Measurements from ENCODE around the gene ABCC1.
"Not testable (repeated sequence)": the region's sequence is repeated elsewhere in the genome, so short reads cannot be mapped to it uniquely, and the experiment has no call there.

ABCC1 gene

DNA sequence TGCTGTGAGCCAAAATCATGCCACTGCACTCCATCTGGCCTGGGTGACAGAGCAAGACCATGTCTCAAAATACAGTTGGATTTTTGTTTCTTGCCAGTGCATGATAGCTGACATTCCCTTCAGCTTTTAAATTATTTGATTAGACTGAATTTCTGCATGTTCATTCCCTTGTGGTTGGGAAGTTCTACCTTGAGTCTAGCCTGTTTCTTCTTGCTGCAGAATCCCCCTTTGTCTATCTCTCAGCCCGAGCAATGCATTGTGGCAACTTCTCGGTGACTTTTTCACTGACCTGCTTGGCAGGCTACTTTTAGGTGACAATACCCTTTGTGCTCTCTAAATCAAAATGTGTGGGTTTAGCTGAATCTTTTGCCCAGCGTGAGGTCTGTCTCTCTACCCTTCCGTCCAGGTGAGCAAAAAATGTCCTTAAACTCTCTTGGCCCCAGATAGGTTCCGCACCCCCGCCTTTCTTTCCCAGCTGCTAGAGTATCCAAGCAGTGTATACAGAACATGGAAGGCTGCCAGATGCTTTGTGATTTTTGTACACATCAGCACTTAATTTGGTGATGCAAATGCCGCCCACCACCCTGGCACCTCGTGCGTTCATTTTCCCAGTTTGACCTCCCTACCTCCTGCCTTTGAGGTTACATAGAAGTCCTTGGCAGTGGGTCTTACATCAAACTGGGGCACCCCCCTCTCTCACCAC, 143.7 kb downstream of the ABCC1 start:
- no peak for DNase-seq

- DNase-seq, result no peak
Observed at GRCh38 chr16:16093628-16094332, 144.4 kb downstream of the ABCC1 start.

DNA sequence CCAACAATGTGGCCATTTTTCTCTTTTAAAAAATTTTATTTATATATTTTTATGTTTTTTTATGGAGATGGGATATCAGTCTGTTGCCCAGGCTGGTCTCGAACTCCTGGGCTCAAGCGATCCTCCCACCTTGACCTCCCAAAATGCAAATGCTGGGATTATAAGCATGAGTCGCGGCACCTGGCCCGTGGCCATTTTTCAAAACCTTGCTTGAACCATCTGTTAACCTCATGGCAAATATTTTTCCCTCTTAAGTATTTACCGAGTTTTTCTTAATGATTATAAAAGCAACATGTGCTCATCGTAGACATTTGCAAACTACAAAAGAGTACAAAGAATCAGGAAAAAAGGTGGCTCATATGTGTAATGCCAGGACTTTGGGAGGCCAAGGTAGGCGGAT, 146.2 kb downstream of the ABCC1 start:
- DNase-seq, result no peak

DNA sequence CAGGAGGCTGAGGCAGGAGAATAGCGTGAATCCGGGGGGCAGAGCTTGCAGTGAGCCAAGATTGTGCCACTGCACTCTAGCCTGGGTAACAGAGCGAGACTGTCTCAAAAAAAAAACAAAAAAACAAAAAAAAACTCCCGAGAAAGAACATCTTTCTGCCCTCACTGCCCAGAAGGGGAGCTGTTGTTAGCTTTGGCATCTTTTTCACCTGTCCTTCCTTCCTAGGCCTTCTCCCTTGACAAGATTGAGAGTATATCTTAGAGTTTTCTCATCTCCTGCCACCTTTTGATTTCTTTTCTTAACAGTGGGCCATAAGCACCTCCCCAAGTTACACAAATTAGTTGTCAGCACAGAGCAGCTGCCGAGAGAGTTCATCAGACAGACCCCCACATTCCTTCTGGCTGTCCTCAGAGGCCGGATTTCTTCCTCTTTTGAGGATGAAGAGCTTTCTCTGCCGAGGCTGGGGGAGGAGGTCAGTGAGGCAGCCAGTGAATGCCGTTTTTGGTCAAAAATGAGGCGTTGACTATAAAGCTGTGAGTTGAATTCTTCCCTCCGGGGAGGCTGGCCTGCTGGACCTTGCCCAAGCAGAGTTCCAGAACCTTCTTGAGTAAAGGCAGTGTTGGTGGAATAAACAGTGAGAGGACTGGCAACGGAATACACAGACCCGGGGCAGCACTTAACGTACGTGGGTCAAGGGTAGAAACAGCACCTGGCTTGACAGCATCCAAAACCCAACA, 146.9 kb downstream of the ABCC1 start:
- DNase-seq, result no peak

GRCh38 chr16:16096858-16097213, 147.4 kb downstream of the ABCC1 start:
- no peak for DNase-seq

DNA sequence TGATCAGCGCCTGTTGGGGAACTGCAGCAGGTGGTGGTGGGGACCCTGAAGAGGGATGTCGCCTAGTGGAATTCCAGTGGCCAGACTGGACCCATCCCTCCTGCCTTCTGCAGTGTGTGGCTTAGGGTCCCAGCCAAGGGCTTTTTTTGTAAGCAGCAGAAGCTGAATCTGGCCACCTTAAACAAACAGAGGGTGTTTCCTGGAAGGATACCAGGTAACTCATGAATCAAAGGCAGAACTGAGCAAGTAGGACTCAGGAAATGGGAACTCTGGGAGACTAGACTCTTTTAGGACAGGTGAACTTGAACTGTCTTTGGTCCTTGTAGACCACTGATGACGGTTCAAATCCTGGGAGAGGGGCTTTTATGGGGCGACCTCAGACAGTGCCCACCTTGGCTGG, 149.9 kb downstream of the ABCC1 start:
- no peak for DNase-seq

- DNase-seq, result peak; percentile 17
Observed at GRCh38 chr16:16100631-16101030, 151.2 kb downstream of the ABCC1 start.

DNA sequence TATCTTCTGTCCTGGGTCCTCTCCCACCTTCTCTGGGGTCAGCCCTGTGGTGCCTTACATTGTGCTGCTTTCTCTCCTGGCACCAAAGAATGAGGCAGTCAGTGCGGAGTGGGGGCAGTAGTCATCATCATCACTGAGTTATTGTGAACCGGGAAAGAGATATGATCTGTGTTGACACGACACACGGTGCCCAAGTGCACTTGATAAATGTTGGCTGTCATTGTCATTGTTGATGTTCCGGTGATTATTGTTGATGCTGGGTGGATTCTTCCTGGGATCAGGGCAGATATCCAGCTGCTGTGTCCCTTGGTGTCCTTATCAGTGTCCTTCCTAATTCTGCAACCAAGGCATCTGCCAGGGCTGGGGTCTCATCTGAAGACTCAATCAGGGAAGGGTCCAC, 152.2 kb downstream of the ABCC1 start:
- DNase-seq, result no peak

DNA sequence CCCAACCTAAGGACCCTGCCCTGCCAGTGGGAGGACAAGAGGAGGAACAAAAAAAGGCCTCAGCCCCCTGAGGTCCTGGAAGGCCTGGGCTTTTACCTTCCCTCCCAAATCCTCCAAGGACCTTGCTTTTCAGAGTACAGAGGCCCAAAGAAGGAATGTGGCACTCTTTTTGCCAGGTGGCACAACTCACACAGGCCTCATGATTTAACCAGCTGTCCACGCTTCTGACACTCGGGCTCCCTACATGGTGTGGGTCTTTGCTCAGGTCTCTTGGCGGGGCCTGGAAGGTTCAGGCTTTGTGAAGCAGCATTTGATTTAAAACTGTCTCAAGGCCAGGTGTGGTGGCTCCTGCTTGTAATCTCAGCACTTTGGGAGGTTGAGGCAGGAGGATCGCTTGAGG, 153.3 kb downstream of the ABCC1 start:
- no peak for DNase-seq

- DNase-seq, result not testable (repeated sequence)
Observed at GRCh38 chr16:16104132-16104803, 154.9 kb downstream of the ABCC1 start.

DNA sequence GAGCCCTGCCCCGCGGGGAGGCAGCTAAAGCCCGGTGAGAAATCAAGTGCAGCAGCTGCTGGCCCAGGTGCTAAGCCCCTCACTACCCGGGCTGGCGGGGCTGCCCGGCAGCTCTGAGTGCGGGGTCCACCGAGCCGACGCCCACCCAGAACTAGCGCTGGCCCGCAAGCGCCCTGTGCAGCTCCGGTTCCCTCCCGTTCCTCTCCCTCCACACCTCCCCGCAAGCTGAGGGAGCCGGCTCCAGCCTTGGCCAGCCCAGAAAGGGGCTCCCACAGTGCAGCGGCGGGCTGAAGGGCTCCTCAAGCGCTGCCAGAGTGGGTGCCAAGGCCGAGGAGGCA, 155.4 kb downstream of the ABCC1 start:
- DNase-seq, result not testable (repeated sequence)

GRCh38 chr16:16105646-16106045, 156.2 kb downstream of the ABCC1 start:
- no peak for DNase-seq

DNA sequence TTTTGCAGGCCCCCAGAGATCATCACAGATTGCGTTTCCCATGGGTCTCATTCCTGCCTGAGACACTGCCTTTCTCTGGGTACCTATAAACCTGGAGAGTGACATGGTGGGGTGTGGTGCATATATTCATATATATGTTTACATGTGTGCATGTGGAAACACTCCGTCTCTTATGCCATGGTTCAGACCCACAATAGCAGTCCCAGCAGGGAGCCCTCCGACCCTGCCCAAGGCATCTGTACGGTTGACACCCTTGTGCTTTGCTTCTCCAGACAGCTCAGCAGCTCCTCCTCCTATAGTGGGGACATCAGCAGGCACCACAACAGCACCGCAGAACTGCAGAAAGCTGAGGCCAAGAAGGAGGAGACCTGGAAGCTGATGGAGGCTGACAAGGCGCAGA, 157.1 kb downstream of the ABCC1 start:
- DNase-seq, result no peak

GRCh38 chr16:16107839-16108238, 158.4 kb downstream of the ABCC1 start:
- no peak for DNase-seq

DNA sequence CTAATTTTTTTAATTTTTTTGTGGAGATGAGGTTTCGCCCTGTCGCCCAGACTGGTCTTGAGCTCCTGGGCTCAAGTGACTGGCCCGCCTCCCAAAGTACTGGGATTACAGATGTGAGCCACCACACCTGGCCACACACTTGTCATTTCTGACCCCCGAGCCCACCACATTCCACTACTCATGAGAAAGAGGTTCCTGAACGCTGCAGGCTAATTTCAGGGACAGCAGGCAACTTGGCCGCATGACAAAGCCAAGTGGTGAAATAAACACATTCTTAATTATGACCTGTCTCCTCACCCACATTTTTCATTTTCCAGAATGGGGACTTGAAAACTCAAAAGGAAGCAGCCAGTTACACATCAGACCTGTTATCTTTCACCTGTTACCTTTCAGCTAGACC, 159.3 kb downstream of the ABCC1 start:
- no peak for DNase-seq

- DNase-seq, result no peak
Observed at GRCh38 chr16:16109453-16110110, 160.2 kb downstream of the ABCC1 start.

- no peak for DNase-seq
Observed at GRCh38 chr16:16110111-16110490, 160.7 kb downstream of the ABCC1 start.

DNA sequence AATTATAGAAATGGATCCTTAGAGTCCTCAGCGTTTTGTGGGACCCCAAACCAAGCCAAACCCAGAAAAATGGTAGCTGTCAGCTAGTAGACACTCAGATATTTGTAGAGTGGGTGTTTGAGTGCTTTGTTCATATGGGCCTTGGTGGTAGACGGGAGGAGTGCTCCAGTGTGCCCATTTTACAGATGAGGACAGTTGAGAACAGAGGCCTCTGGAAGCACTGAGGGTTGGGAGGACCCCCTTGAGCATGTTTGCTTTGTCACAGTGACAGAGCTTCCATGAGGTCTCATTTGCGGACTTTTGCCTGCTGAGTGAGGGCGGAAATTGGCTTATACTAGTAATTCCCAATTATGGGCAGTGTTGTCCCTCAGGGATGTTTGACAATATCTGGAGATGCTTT, 162.2 kb downstream of the ABCC1 start:
- no peak for DNase-seq

DNA sequence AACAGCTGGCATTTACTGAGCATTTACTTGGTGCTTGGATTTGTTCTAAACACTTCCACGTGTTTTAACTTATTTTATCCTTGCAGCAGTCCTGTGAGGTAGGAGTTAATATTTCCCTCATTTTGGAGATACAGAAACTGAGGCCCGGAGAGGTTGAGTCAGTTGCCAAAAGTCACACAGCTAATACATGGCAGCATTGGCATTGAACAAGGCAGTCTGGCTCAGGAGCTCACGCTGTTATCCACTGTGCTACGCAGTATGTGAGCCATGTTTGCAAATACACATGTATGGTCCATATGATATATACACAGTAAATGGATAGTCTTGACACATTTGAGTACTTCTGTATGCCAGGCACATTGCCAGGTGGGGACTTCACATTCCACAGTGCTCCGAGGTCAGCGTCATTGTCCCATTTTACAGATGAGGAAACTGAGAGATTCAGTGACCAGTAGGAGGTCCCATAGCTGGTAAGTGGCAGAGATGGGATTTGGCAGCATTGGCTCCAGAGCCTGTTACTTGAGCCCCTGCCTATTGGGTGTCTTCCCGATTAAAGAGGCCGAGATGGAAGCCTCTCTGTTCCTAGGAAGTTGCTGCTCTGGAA, 163.1 kb downstream of the ABCC1 start:
- no peak for DNase-seq

DNA sequence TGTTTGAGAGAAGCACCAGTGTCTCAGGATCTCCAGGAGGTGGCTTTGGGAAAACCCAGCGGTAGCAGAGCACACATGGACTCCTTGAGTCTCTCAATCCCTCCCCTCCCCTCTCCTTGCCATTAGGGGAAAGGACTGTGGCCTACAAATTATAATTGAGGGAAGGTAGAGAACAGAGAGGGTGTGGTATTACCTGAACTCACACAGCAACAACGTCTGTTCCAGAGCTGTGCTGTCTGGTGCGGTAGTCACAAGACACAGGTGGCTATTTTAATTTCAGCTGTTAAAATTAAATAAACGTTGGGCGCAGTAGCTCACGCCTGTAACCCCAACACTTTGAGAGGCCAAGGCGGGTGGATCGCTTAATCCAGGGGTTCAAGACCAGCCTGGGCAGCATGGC, 163.7 kb downstream of the ABCC1 start:
- DNase-seq, result no peak

DNA sequence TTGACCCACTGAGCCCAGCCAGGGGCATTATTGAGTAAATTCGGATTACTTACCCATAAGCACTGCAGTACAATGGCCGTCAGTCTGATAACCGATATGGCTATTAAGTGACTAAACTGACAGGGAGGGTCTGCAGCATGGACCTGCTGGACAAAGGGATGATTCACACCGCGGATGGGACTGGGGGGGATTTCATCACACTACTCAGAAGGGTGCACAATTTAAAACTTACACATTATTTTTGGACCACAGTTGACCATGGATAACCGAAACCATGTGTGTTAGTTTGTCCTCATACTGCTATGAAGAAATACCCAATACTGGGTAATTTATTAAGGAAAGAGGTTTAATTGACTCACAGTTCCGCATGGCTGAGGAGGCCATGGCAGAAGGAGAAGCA, 167.4 kb downstream of the ABCC1 start:
- DNase-seq, result no peak

GRCh38 chr16:16118337-16118736, 168.9 kb downstream of the ABCC1 start:
- DNase-seq, result no peak

- no peak for DNase-seq
Observed at GRCh38 chr16:16120044-16120381, 170.6 kb downstream of the ABCC1 start.

Data from MV-4-11 (cell line).